Measurements from ENCODE around the gene C11orf91. TPM values are rescaled to one million over a fixed set of nuclear protein-coding genes. Genes with fewer than 3 reads are reported as not detected.
"Not testable (repeated sequence)": the region's sequence is repeated elsewhere in the genome, so short reads cannot be mapped to it uniquely, and the experiment has no call there.

Gene C11orf91
- total RNA-seq, 1 experiment from 2014 or later: 0.22 TPM

GRCh38 chr11:33663121-33663520 lies 37.5 kb downstream of the C11orf91 start:
- Mint-ChIP-seq H3K4me1 (peaks cover 34% of the 10 kb centered on the region), H3K36me3 (peaks cover 9% of the 10 kb centered on the region), H3K9me3 (peaks cover 13% of the 10 kb centered on the region), H3K27me3 (ENCODE audit: low read depth) (no peaks in the 10 kb centered on the region), H3K27ac (no peak overlapping the region), H3K4me3 (no peak overlapping the region)
- no peak for ATAC-seq
- ChIA-PET CTCF (interaction anchor here (0.6 kb wide), 1 partner anchor 14 kb away, joined by 3 read pairs; no protein-coding TSS in a partner anchor), POLR2A (no interaction called here)
- DNase-seq (ENCODE audit: low spot score): no peak
- no peak for TF ChIP-seq PREB (CRISPR knock-in tag; IDR thresholded peaks at IDR 0.05; ENCODE audit: borderline replicate concordance)
- no peak for TF ChIP-seq JAZF1 (CRISPR knock-in tag; IDR thresholded peaks at IDR 0.05)
- TF ChIP-seq NFE2L1 (CRISPR knock-in tag; IDR thresholded peaks at IDR 0.05): no peak
- TF ChIP-seq ATF3 (CRISPR knock-in tag; conservative IDR thresholded peaks at IDR 0.05): no peak
- no peak for TF ChIP-seq AFF4 (CRISPR knock-in tag; IDR thresholded peaks at IDR 0.05; ENCODE audit: borderline replicate concordance)
- TF ChIP-seq ZNF425 (CRISPR knock-in tag; conservative IDR thresholded peaks at IDR 0.05): no peak
- no peak for TF ChIP-seq GABPB1 (CRISPR knock-in tag; IDR thresholded peaks at IDR 0.05)
- TF ChIP-seq CDX4 (CRISPR knock-in tag; IDR thresholded peaks at IDR 0.05; ENCODE audit: borderline replicate concordance): no peak
- no peak for TF ChIP-seq AR (CRISPR knock-in tag; IDR thresholded peaks at IDR 0.05)
- no peak for TF ChIP-seq FOXK1 (CRISPR knock-in tag; IDR thresholded peaks at IDR 0.05)
- TF ChIP-seq ZNF317 (CRISPR knock-in tag; IDR thresholded peaks at IDR 0.05; ENCODE audit: borderline replicate concordance, low read depth): no peak
- TF ChIP-seq ESRRA (CRISPR knock-in tag; IDR thresholded peaks at IDR 0.05; ENCODE audit: borderline replicate concordance): no peak
- no peak for TF ChIP-seq NFATC4 (CRISPR knock-in tag; IDR thresholded peaks at IDR 0.05)
- no peak for TF ChIP-seq E2F4 (CRISPR knock-in tag; IDR thresholded peaks at IDR 0.05; ENCODE audit: borderline replicate concordance, low read depth)
- TF ChIP-seq FOXP4 (CRISPR knock-in tag; IDR thresholded peaks at IDR 0.05): no peak
- no peak for TF ChIP-seq HMGXB4 (CRISPR knock-in tag; IDR thresholded peaks at IDR 0.05)
- TF ChIP-seq NR1H2 (CRISPR knock-in tag; IDR thresholded peaks at IDR 0.05): no peak
- TF ChIP-seq OVOL2 (CRISPR knock-in tag; IDR thresholded peaks at IDR 0.05; ENCODE audit: borderline replicate concordance): no peak

GRCh38 chr11:33661526-33661925 lies 39.1 kb downstream of the C11orf91 start:
- H3K27me3 Mint-ChIP-seq (ENCODE audit: low read depth); H3K27ac Mint-ChIP-seq; ATAC-seq; CTCF ChIA-PET; H3K4me3 Mint-ChIP-seq; DNase-seq (ENCODE audit: low spot score); H3K36me3 Mint-ChIP-seq: not testable (repeated sequence)
- peaks cover 30% of the 10 kb centered on the region for H3K4me1 Mint-ChIP-seq
- POLR2A ChIA-PET: interaction anchor here (0.7 kb wide), 1 partner anchor 23 kb away, joined by 11 read pairs; no protein-coding TSS in a partner anchor
- H3K9me3 Mint-ChIP-seq: peaks cover 13% of the 10 kb centered on the region
